ENCODE measurements around the gene ULK3.
A peak's percentile ranks its signal among the peaks of the same experiment; 100 is the strongest.

The ULK3 gene

GRCh38 chr15:74815961-74816360 is 27.0 kb downstream of the ULK3 start:
- DNase-seq (ENCODE audit: low read depth), result no peak
- TF ChIP-seq CTCF (conservative IDR thresholded peaks at IDR 0.05; ENCODE audit: low read depth, low read length), result no peak
- H3K4me3 ChIP-seq (ENCODE audit: low read length), result no peak overlapping the region

- no peak for DNase-seq (ENCODE audit: low read depth)
- no peak overlapping the region for H3K4me3 ChIP-seq (ENCODE audit: low read length)
- TF ChIP-seq CTCF (conservative IDR thresholded peaks at IDR 0.05; ENCODE audit: low read depth, low read length), result no peak
These were observed 27.6 kb downstream of the ULK3 start for GRCh38 chr15:74815121-74815934.

- no peak within 1 kb of the TSS for H3K4me3 ChIP-seq (ENCODE audit: low read length)
- no peak for TF ChIP-seq CTCF (conservative IDR thresholded peaks at IDR 0.05; ENCODE audit: low read depth, low read length)
- DNase-seq (ENCODE audit: low read depth), result no peak
These were observed 30.4 kb downstream of the ULK3 start, which contains the start of gene LMAN1L for GRCh38 chr15:74812533-74812932. Gene LMAN1L (plus strand): TSS chr15:74812835. CDS start chr15:74812855, 20 bp downstream.

- no peak overlapping the region for H3K4me3 ChIP-seq (ENCODE audit: low read length)
- no peak for TF ChIP-seq CTCF (conservative IDR thresholded peaks at IDR 0.05; ENCODE audit: low read depth, low read length)
- no peak for DNase-seq (ENCODE audit: low read depth)
These were observed 33.0 kb downstream of the ULK3 start for GRCh38 chr15:74809956-74810355.

GRCh38 chr15:74809242-74809641 is 33.7 kb downstream of the ULK3 start:
- no peak for DNase-seq (ENCODE audit: low read depth)
- TF ChIP-seq CTCF (conservative IDR thresholded peaks at IDR 0.05; ENCODE audit: low read depth, low read length), result no peak
- H3K4me3 ChIP-seq (ENCODE audit: low read length), result no peak overlapping the region

GRCh38 chr15:74808840-74809229 is 34.1 kb downstream of the ULK3 start:
- no peak overlapping the region for H3K4me3 ChIP-seq (ENCODE audit: low read length)
- DNase-seq (ENCODE audit: low read depth), result no peak
- TF ChIP-seq CTCF (conservative IDR thresholded peaks at IDR 0.05; ENCODE audit: low read depth, low read length), result peak; percentile 24

All from retinal pigment epithelial cell (primary cell).